ENCODE measurements around the gene GTPBP2. TPM values are rescaled to one million over a fixed set of nuclear protein-coding genes. Genes with fewer than 3 reads are reported as not detected.

Gene GTPBP2, protein sequence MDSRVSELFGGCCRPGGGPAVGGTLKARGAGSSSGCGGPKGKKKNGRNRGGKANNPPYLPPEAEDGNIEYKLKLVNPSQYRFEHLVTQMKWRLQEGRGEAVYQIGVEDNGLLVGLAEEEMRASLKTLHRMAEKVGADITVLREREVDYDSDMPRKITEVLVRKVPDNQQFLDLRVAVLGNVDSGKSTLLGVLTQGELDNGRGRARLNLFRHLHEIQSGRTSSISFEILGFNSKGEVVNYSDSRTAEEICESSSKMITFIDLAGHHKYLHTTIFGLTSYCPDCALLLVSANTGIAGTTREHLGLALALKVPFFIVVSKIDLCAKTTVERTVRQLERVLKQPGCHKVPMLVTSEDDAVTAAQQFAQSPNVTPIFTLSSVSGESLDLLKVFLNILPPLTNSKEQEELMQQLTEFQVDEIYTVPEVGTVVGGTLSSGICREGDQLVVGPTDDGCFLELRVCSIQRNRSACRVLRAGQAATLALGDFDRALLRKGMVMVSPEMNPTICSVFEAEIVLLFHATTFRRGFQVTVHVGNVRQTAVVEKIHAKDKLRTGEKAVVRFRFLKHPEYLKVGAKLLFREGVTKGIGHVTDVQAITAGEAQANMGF
- total RNA-seq (2014; rRNA removed; shearing (Covaris generic); ENCODE audit: low replicate concordance): 7.6 and 11.6 TPM in 2 replicates

GRCh38 chr6:43629104-43629504, at the start of gene GTPBP2:
Gene GTPBP2 (minus strand): TSS chr6:43629264. CDS start chr6:43629162, 102 bp downstream.
- peak; percentile 96 for DNase-seq
- peak within 1 kb of the TSS; percentile 63 for H3K4me3 ChIP-seq
- H3K36me3 ChIP-seq: peaks cover 8% of the 10 kb centered on the region
- no peaks in the 10 kb centered on the region for H3K9me3 ChIP-seq
- H3K27me3 ChIP-seq: no peaks in the 10 kb centered on the region

GRCh38 chr6:43678341-43678740, 49.3 kb upstream of the GTPBP2 start:
- H3K4me3 ChIP-seq: no peak overlapping the region
- DNase-seq: no peak
- no peaks in the 10 kb centered on the region for H3K9me3 ChIP-seq
- peaks cover 4% of the 10 kb centered on the region; the same call in 1 of the 2 replicates for H3K36me3 ChIP-seq
- H3K27me3 ChIP-seq: no peaks in the 10 kb centered on the region

GRCh38 chr6:43677759-43678158, 48.7 kb upstream of the GTPBP2 start:
- Histone ChIP-seq H3K9me3 (no peaks in the 10 kb centered on the region), H3K4me3 (no peak overlapping the region), H3K36me3 (peaks cover 4% of the 10 kb centered on the region; the same call in 1 of the 2 replicates), H3K27me3 (no peaks in the 10 kb centered on the region)
- no peak for DNase-seq

DNA sequence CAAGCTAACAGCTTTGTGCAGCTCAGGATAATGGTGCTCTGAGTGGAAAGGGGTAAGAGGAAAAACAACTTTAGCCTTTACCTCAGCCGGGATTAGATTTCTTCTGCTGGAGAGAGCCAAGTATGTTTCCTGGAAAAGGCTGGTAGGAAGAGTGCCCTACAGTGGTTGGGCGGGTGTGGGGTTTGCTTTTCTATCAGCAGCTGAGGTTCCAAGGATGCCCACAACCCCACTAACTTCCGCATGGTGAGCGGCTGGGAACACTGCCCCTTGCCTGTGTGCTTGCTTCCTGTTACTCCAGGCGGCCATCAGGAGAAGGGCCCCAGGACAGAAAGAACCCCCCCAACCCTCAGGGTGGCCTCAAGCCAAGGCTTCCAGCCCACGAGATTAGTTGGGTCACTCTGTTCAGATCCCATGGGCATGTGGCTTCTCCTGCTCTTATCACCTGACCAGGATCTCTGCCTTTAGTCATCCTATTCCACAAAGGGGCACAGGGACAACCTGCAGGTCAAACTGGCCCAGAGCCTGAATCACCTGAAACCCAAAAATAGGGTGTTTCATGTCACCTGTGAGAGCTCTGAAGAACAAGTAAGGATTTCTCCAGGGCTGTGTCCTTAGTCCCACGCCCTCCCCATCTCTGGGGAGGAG, 48.0 kb upstream of the GTPBP2 start:
- Histone ChIP-seq H3K27me3 (no peaks in the 10 kb centered on the region), H3K4me3 (no peak overlapping the region), H3K9me3 (no peaks in the 10 kb centered on the region), H3K36me3 (peaks cover 4% of the 10 kb centered on the region; the same call in 1 of the 2 replicates)
- DNase-seq: no peak

- H3K36me3 ChIP-seq: peaks cover 4% of the 10 kb centered on the region; the same call in 1 of the 2 replicates
These were observed 45.9 kb upstream of the GTPBP2 start for GRCh38 chr6:43674921-43675320.

DNA sequence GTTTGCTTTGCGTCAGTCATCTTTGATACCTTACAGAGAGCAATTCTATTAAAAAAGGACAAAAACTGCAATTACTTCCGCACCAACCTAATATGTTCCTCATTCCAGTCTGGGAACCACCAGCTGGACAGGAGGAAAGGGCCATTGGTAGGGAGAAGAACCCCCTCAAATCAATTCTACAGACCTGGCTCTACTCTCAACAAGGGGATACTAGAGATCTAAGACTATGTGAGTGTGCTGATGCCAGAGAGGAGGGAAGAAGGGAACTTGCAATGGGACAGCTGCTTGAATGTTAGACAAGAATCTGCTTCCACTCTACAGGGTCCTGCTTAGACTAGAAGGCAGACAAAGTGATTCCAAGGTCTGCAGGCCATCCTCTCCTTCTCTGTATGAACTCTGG, 45.2 kb upstream of the GTPBP2 start:
- Histone ChIP-seq H3K9me3 (no peaks in the 10 kb centered on the region), H3K4me3 (no peak overlapping the region), H3K27me3 (no peaks in the 10 kb centered on the region), H3K36me3 (peaks cover 4% of the 10 kb centered on the region; the same call in 1 of the 2 replicates)
- no peak for DNase-seq

More at GRCh38 chr6:43674921-43675320, 45.9 kb upstream of the GTPBP2 start:
- Histone ChIP-seq H3K4me3 (no peak overlapping the region), H3K27me3 (no peaks in the 10 kb centered on the region), H3K9me3 (no peaks in the 10 kb centered on the region)
- DNase-seq: no peak

DNA sequence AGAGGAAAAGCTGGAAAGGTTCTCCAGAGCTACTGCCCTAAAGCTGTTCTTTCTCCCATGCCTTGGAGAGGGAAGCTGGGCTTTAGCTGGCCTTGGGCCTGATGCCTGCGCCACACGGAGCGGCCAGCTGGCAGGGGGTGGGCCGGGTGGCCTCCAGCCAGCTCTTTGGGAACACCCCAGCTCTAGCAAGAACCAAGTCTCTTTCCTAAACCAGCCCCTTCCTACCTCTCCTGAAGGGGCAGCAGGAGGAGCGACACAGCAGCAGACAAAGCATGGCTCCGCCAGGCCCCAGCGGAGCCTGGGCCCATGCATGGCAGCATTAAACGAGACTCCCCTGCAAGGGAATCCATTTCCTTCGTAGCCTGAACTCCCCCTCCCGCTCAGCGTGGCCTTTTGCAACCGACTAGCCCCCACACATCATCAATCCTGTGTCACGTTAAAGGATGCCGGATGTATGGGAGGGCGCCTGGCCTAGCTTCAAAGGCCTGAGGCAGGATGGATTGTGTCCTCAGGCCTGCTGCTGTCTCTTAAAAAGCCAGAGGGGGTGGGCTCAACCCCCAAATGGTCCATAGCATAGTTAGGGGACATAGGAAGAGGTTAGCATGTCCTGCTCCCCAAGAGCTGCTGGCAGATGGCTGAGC, 44.5 kb upstream of the GTPBP2 start:
- no peak for DNase-seq
- Histone ChIP-seq H3K9me3 (no peaks in the 10 kb centered on the region), H3K4me3 (no peak overlapping the region), H3K27me3 (no peaks in the 10 kb centered on the region), H3K36me3 (peaks cover 4% of the 10 kb centered on the region; the same call in 1 of the 2 replicates)

GRCh38 chr6:43671801-43672690, 43.0 kb upstream of the GTPBP2 start:
- H3K36me3 ChIP-seq: no peaks in the 10 kb centered on the region
- H3K4me3 ChIP-seq: no peak overlapping the region
- no peaks in the 10 kb centered on the region for H3K27me3 ChIP-seq
- no peak for DNase-seq
- H3K9me3 ChIP-seq: no peaks in the 10 kb centered on the region

- H3K36me3 ChIP-seq: no peaks in the 10 kb centered on the region
These were observed 42.1 kb upstream of the GTPBP2 start for GRCh38 chr6:43671011-43671800.

DNA sequence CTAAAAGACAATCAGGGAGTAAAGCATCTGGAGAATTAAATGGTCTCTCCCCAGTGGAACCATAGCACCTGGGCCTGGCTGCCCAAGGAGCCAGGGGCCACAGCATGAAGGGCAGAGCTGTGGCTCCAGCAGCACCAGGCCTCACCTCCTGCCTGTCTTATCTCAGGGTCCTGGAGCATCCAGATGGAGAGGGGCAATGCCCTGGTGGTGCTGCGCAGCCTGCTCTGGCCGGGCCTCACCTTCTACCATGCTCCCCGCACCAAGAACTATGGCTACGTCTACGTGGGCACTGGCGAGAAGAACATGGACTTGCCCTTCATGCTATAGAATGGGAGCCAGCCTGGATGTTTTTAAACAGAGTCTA, 41.5 kb upstream of the GTPBP2 start:
- Histone ChIP-seq H3K36me3 (no peaks in the 10 kb centered on the region), H3K9me3 (no peaks in the 10 kb centered on the region), H3K27me3 (no peaks in the 10 kb centered on the region), H3K4me3 (no peak overlapping the region)
- no peak for DNase-seq

More at GRCh38 chr6:43671011-43671800, 42.1 kb upstream of the GTPBP2 start:
- Histone ChIP-seq H3K27me3 (no peaks in the 10 kb centered on the region), H3K4me3 (no peak overlapping the region), H3K9me3 (no peaks in the 10 kb centered on the region)
- peak; percentile 12 for DNase-seq

DNA sequence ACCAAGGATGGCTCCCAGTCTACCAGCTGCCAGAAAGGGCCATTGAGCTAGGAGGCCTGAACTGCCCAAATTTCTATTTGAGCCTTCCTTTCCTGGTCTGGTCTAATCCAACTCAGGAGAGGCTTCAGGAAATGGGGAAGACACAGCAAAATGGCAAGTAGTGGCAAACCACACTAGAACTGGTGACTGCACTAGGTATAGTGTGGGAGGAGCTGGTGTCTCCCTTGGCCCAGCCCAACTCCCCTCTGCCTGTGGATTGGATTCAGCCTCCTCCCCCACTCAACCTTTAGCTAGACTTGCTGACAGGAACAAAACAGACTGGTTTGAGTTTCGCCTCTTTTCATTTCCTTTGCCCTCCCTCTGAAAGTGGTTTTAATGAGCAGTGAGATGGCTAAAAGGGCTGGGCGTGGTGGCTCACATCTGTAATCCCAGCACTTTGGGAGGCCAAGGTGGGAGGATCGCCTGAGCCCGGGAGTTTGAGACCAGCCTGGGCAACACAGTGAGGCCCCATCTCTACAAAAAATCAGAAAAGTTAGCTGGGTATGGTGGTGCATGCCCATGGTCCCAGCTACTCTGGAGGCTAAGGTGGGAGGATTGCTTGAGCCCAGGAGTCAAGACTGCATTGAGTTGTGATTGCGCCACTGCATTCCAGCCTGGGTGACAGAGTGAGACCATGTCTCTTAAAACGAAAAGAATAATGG, 41.0 kb upstream of the GTPBP2 start:
- Histone ChIP-seq H3K27me3 (no peaks in the 10 kb centered on the region), H3K9me3 (no peaks in the 10 kb centered on the region), H3K4me3 (no peak overlapping the region), H3K36me3 (no peaks in the 10 kb centered on the region)
- no peak for DNase-seq

GRCh38 chr6:43669050-43669921, 40.2 kb upstream of the GTPBP2 start:
- Histone ChIP-seq H3K4me3 (no peak overlapping the region), H3K9me3 (no peaks in the 10 kb centered on the region), H3K27me3 (no peaks in the 10 kb centered on the region), H3K36me3 (no peaks in the 10 kb centered on the region)
- DNase-seq: peak; percentile 55

DNA sequence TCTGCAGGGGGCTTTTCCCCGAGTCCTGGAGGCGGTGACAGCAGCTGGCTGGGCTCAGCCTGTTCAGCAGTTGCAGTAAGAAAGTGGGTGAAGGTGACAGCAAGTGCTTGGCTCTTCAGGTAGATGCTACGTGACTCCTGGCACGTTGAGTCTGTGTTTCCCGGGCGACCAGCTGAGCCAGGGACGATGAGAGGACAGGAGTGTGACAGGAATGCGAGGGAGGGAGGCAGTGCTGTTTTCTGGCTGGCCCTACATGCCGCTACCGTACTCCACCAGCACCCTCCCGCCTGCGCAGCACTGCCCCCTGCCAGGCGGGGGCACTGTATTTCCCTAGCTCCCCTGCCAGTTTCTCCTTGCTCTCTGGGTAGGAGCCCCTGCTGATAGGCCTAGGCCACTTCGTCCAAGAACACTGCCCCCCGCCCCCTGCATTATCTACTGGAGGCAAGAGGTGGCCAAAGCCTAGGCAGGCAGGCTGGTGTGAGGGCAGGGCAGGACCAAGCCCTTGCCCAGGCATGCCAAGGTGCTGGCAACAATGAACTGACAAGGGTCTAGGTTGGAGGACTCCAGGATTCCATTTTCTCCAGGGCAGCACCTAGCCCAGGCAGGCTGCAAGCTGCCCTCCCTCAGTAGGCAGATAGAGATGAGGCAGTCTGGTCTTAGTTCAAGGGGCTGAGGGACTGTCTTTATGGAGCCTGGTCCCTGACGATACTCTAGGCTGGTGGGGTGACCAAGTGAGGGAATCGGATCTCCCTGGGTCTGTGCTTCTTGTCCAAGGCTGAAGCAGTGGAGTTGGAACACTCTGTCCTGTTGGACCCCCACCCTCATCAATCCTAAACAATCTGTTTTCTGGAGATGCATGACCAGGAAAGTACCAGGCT, 39.3 kb upstream of the GTPBP2 start:
- Histone ChIP-seq H3K9me3 (no peaks in the 10 kb centered on the region), H3K4me3 (no peak overlapping the region), H3K27me3 (no peaks in the 10 kb centered on the region), H3K36me3 (no peaks in the 10 kb centered on the region)
- no peak for DNase-seq

Measured in MG63 (cell line).